ENCODE data around the gene DCAF12L2.

- TF ChIP-seq CTCF (IDR thresholded peaks at IDR 0.05) (no peak), POLR2A (IDR thresholded peaks at IDR 0.05) (no peak), EP300 (IDR thresholded peaks at IDR 0.05; ENCODE audit: low read depth) (no peak)
Observed at GRCh38 chrX:126177133-126177840, 11.2 kb upstream of the DCAF12L2 start.
